Thymus (tissue), 11 donors: ENCODE results near the gene PPP6C. TPM values are rescaled to one million over a fixed set of nuclear protein-coding genes. Genes with fewer than 3 reads are reported as not detected.
"Not testable (repeated sequence)": the region's sequence is repeated elsewhere in the genome, so short reads cannot be mapped to it uniquely, and the experiment has no call there.

Experiments
- DNase-seq, 9 donors: peaks; one replicate each; pipeline ENCODE4 v3.0.0-alpha.2; 2013; ENCODE audit warnings: low spot score in 9 of 9, low read depth in 6 of 9, missing footprints in 1 of 9
- H3K27ac ChIP-seq, 2 donors: one replicate each; pipeline ENCODE4 v1.5.1; 2013; ENCODE audit warnings: control low read depth in 1 of 2, low read depth in 1 of 2, low read length in 1 of 2, mild to moderate bottlenecking in 1 of 2, moderate library complexity in 1 of 2
- H3K27me3 ChIP-seq, 2 donors: one replicate each; pipeline ENCODE4 v1.5.1; 2013; ENCODE audit warnings: low read length in 1 of 2; ENCODE audit not compliant: control insufficient read depth in 2 of 2, insufficient read depth in 1 of 2
- H3K36me3 ChIP-seq, 2 donors: one replicate each; pipeline ENCODE4 v1.5.1; 2013; ENCODE audit warnings: low read length in 1 of 2, mild to moderate bottlenecking in 1 of 2, moderate library complexity in 1 of 2; ENCODE audit not compliant: control insufficient read depth in 2 of 2, insufficient read depth in 2 of 2
- H3K4me1 ChIP-seq, 2 donors: one replicate each; pipeline ENCODE4 v1.5.1; 2013; ENCODE audit warnings: low read length in 2 of 2; ENCODE audit not compliant: control insufficient read depth in 2 of 2, insufficient read depth in 2 of 2
- H3K4me3 ChIP-seq, 2 donors: one replicate each; pipeline ENCODE4 v1.5.1; 2013; ENCODE audit warnings: low read length in 2 of 2, control low read depth in 1 of 2, mild to moderate bottlenecking in 1 of 2
- H3K9me3 ChIP-seq, 2 donors: one replicate each; pipeline ENCODE4 v1.5.1; 2013; ENCODE audit warnings: low read length in 1 of 2, mild to moderate bottlenecking in 1 of 2; ENCODE audit not compliant: control insufficient read depth in 2 of 2, insufficient read depth in 1 of 2
- WGBS: extraction: QIAGEN DNeasy Blood & Tissue Kit; methylation state at CpG from one replicate; pipeline ENCODE4 v1.1.7; 2013; 5-methylcytosine and 5-hydroxymethylcytosine counted together
- polyA plus RNA-seq: library from polyadenylated mRNA; stranded (reverse); fragments of 200-250 nt; gene quantifications from one replicate; pipeline ENCODE4 v1.2.3, GENCODE V29; 2013
- total RNA-seq: library from RNA; stranded (reverse); fragments of 120-200 nt; gene quantifications from one replicate; pipeline ENCODE4 v1.2.4, GENCODE V29; 2013
- donor health status: healthy.

PPP6C gene
- total and polyA plus RNA-seq, 2 donors: 35.6 to 37.6 TPM

GRCh38 chr9:125172031-125172755 lies 17.4 kb downstream of the PPP6C start:
- H3K27me3 ChIP-seq: no peaks in the 10 kb centered on the region
- peaks cover 11 to 27% of the 10 kb centered on the region in 2 donors for H3K36me3 ChIP-seq
- H3K9me3 ChIP-seq: no peaks in the 10 kb centered on the region
- H3K4me1 ChIP-seq: no peaks in the 10 kb centered on the region
- no peak overlapping the region for H3K4me3 ChIP-seq
- H3K27ac ChIP-seq: no peak overlapping the region
- 59% methylated on average over 6 of the region's 6 CpGs for WGBS
- no peak for DNase-seq

- Histone ChIP-seq H3K9me3 (no peaks in the 10 kb centered on the region), H3K27me3 (no peaks in the 10 kb centered on the region), H3K4me1 (no peaks in the 10 kb centered on the region), H3K27ac (no peak overlapping the region), H3K36me3 (peaks cover 15 to 34% of the 10 kb centered on the region in 2 donors), H3K4me3 (no peak overlapping the region)
- no peak for DNase-seq
These were observed 19.7 kb downstream of the PPP6C start for GRCh38 chr9:125169895-125170294.

GRCh38 chr9:125166762-125167161 lies 22.8 kb downstream of the PPP6C start:
- 73% methylated on average over 2 of the region's 2 CpGs for WGBS
- Histone ChIP-seq H3K36me3 (peaks cover 12 to 31% of the 10 kb centered on the region in 2 donors), H3K27me3 (no peaks in the 10 kb centered on the region), H3K4me3 (no peak overlapping the region), H3K9me3 (no peaks in the 10 kb centered on the region), H3K27ac (no peak overlapping the region), H3K4me1 (no peaks in the 10 kb centered on the region)
- no peak for DNase-seq

GRCh38 chr9:125162891-125163290 lies 26.7 kb downstream of the PPP6C start:
- not testable (repeated sequence) for H3K4me1 ChIP-seq, H3K9me3 ChIP-seq, H3K4me3 ChIP-seq, H3K27me3 ChIP-seq, DNase-seq, H3K27ac ChIP-seq
- WGBS: 98% methylated on average over 6 of the region's 6 CpGs
- peaks cover 5 to 26% of the 10 kb centered on the region in 2 donors for H3K36me3 ChIP-seq

GRCh38 chr9:125161284-125161918 lies 28.2 kb downstream of the PPP6C start:
- Histone ChIP-seq H3K9me3 (no peaks in the 10 kb centered on the region), H3K4me3 (no peak overlapping the region), H3K27ac (no peak overlapping the region), H3K4me1 (no peaks in the 10 kb centered on the region), H3K36me3 (peaks cover 6 to 31% of the 10 kb centered on the region in 2 donors), H3K27me3 (no peaks in the 10 kb centered on the region)
- 95% methylated on average over 3 of the region's 3 CpGs for WGBS
- DNase-seq: no peak

GRCh38 chr9:125160750-125161149 lies 28.9 kb downstream of the PPP6C start:
- H3K4me1 ChIP-seq: no peaks in the 10 kb centered on the region
- DNase-seq: no peak
- H3K36me3 ChIP-seq: peaks cover 6 to 31% of the 10 kb centered on the region in 2 donors
- no peak overlapping the region for H3K27ac ChIP-seq
- no peak overlapping the region for H3K4me3 ChIP-seq
- no peaks in the 10 kb centered on the region for H3K27me3 ChIP-seq
- no peaks in the 10 kb centered on the region for H3K9me3 ChIP-seq

- Histone ChIP-seq H3K27me3 (no peaks in the 10 kb centered on the region), H3K4me3 (no peak overlapping the region), H3K4me1 (no peaks in the 10 kb centered on the region), H3K36me3 (peaks cover 32 to 58% of the 10 kb centered on the region in 2 donors), H3K9me3 (no peaks in the 10 kb centered on the region), H3K27ac (no peak overlapping the region)
- 98% methylated on average over 2 of the region's 2 CpGs for WGBS
- DNase-seq: no peak
These were observed 33.1 kb downstream of the PPP6C start for GRCh38 chr9:125156551-125156950.

GRCh38 chr9:125153712-125154367 lies 35.8 kb downstream of the PPP6C start:
- H3K27me3 ChIP-seq: no peaks in the 10 kb centered on the region
- no peak overlapping the region for H3K27ac ChIP-seq
- H3K4me3 ChIP-seq: no peak overlapping the region
- peaks cover 45 to 67% of the 10 kb centered on the region in 2 donors for H3K36me3 ChIP-seq
- no peaks in the 10 kb centered on the region for H3K4me1 ChIP-seq
- no peak for DNase-seq
- H3K9me3 ChIP-seq: no peaks in the 10 kb centered on the region
- 97% methylated on average over 4 of the region's 4 CpGs for WGBS

GRCh38 chr9:125151730-125152129 lies 37.9 kb downstream of the PPP6C start:
- no peak for DNase-seq
- H3K36me3 ChIP-seq: peaks cover 39 to 55% of the 10 kb centered on the region in 2 donors
- no peak overlapping the region for H3K4me3 ChIP-seq
- no peaks in the 10 kb centered on the region for H3K4me1 ChIP-seq
- H3K27ac ChIP-seq: no peak overlapping the region
- 91% methylated on average over 2 of the region's 2 CpGs for WGBS
- no peaks in the 10 kb centered on the region for H3K27me3 ChIP-seq
- H3K9me3 ChIP-seq: no peaks in the 10 kb centered on the region
